Neural cell (in vitro differentiated cells): ENCODE measurements around the gene POLE4. TPM values are rescaled to one million over a fixed set of nuclear protein-coding genes. Genes with fewer than 3 reads are reported as not detected.

ENCODE experiments used
- H2AFZ ChIP-seq: fragments of 200-600, 300-800 bp; sonication (generic), shearing (Covaris generic); 2 replicates; pipeline ENCODE4 v1.6.0; 2014; ENCODE audit warnings: low read depth, mild to moderate bottlenecking, antibody characterized with exemption, low read length, moderate library complexity
- H3F3A ChIP-seq: fragments of 200-600 bp; shearing (Covaris generic); 2 replicates; pipeline ENCODE4 v1.6.1; 2016; ENCODE audit warnings: mild to moderate bottlenecking, moderate library complexity, mixed read lengths, antibody characterized with exemption, low read length; ENCODE audit not compliant: insufficient read depth, poor library complexity, severe bottlenecking
- H3K27ac ChIP-seq: fragments of 200-600, 300-800 bp; sonication (generic), shearing (Covaris generic); 2 replicates; pipeline ENCODE4 v1.5.1; 2014; ENCODE audit warnings: mild to moderate bottlenecking, low read length, moderate library complexity
- H3K27me3 ChIP-seq: fragments of 300-800, 200-600 bp; sonication (generic), shearing (Covaris generic); 2 replicates; pipeline ENCODE4 v1.6.0; 2014; ENCODE audit warnings: mild to moderate bottlenecking, low read depth, low read length, moderate library complexity; ENCODE audit not compliant: insufficient read depth
- H3K36me3 ChIP-seq: fragments of 300-800, 200-600 bp; sonication (generic), shearing (Covaris generic); 2 replicates; pipeline ENCODE4 v1.5.1; 2014; ENCODE audit warnings: mild to moderate bottlenecking, antibody characterized with exemption, low read length, moderate library complexity; ENCODE audit not compliant: insufficient read depth
- H3K4me2 ChIP-seq: fragments of 300-800, 200-600 bp; sonication (generic), shearing (Covaris generic); 2 replicates; pipeline ENCODE4 v1.6.0; 2014; ENCODE audit warnings: mild to moderate bottlenecking, low read length
- H3K4me3 ChIP-seq: fragments of 300-800, 200-600 bp; sonication (generic), shearing (Covaris generic); 2 replicates; pipeline ENCODE4 v1.5.1; 2014; ENCODE audit warnings: mild to moderate bottlenecking, low read length, moderate library complexity
- H3K79me2 ChIP-seq: fragments of 200-600 bp; shearing (Covaris generic); replicated peaks from 2 replicates; pipeline ENCODE4 v1.6.0; 2014; ENCODE audit warnings: mild to moderate bottlenecking, low read length, moderate library complexity; ENCODE audit not compliant: insufficient read depth
- H3K9ac ChIP-seq: fragments of 300-800, 200-600 bp; sonication (generic), shearing (Covaris generic); 2 replicates; pipeline ENCODE4 v1.6.1; 2016; ENCODE audit warnings: mild to moderate bottlenecking, low read length, mixed read lengths
- H3K9me2 ChIP-seq: fragments of 200-600 bp; shearing (Covaris generic); 2 replicates; pipeline ENCODE4 v1.6.1; 2016; ENCODE audit warnings: mild to moderate bottlenecking, low read length, mixed read lengths; ENCODE audit not compliant: insufficient read depth
- H3K9me3 ChIP-seq: fragments of 200-600, 300-800 bp; sonication (generic), shearing (Covaris generic); 2 replicates; pipeline ENCODE4 v1.6.1; 2016; ENCODE audit warnings: mild to moderate bottlenecking, mixed run types, low read length, moderate library complexity, mixed read lengths
- H4K20me1 ChIP-seq: fragments of 200-600 bp; shearing (Covaris generic); 2 replicates; pipeline ENCODE4 v1.6.1; 2016; ENCODE audit warnings: mild to moderate bottlenecking, mixed run types; ENCODE audit not compliant: insufficient read depth
- CTCF ChIP-seq: fragments of 450-650 bp; IDR thresholded peaks from 2 replicates; pipeline ENCODE4 v1.5.1; 2014; ENCODE audit warnings: antibody characterized with exemption, mild to moderate bottlenecking, moderate library complexity; ENCODE audit not compliant: poor library complexity, severe bottlenecking
- EP300 ChIP-seq: fragments of 450-650 bp; conservative IDR thresholded peaks from 2 replicates; pipeline ENCODE4 v1.6.1; 2014; ENCODE audit warnings: antibody characterized with exemption, mild to moderate bottlenecking, moderate library complexity; ENCODE audit not compliant: poor library complexity, severe bottlenecking
- EZH2 ChIP-seq: fragments of 200-600, 300-800 bp; shearing (Covaris generic), sonication (generic); IDR thresholded peaks from 2 replicates; pipeline ENCODE4 v1.6.1; 2014; ENCODE audit warnings: antibody characterized with exemption, low read length, borderline replicate concordance, mild to moderate bottlenecking; ENCODE audit not compliant: insufficient read depth, poor library complexity, severe bottlenecking
- MXI1 ChIP-seq: fragments of 450-650 bp; conservative IDR thresholded peaks from 2 replicates; pipeline ENCODE4 v1.6.1; 2014; ENCODE audit warnings: antibody characterized with exemption, mild to moderate bottlenecking; ENCODE audit not compliant: poor library complexity, severe bottlenecking
- POLR2AphosphoS5 ChIP-seq: IDR thresholded peaks from 2 replicates; pipeline ENCODE4 v1.6.1; 2012
- RAD21 ChIP-seq: fragments of 450-650 bp; conservative IDR thresholded peaks from 2 replicates; pipeline ENCODE4 v1.6.1; 2014; ENCODE audit warnings: antibody characterized with exemption, mild to moderate bottlenecking, moderate library complexity
- REST ChIP-seq: IDR thresholded peaks from 2 replicates; pipeline ENCODE4 v1.6.1; 2012; ENCODE audit warnings: borderline replicate concordance
- SMC3 ChIP-seq: fragments of 450-650 bp; conservative IDR thresholded peaks from 2 replicates; pipeline ENCODE4 v1.6.1; 2014; ENCODE audit warnings: antibody characterized with exemption, mild to moderate bottlenecking, moderate library complexity; ENCODE audit not compliant: poor library complexity
- TAF1 ChIP-seq: IDR thresholded peaks from 2 replicates; pipeline ENCODE4 v1.6.1; 2012; ENCODE audit warnings: low read depth
- polyA plus RNA-seq: library from polyadenylated mRNA; depleted of rRNA; stranded (reverse); fragments of >200 nt; gene quantifications from 2 replicates; pipeline ENCODE4 v1.2.3, GENCODE V29; 2014

Gene POLE4
- polyA plus RNA-seq, 1 donor from 2014 or later = 35.9 TPM

GRCh38 chr2:74947703-74948102 lies 10.7 kb upstream of the POLE4 start:
- Histone ChIP-seq H4K20me1 (no peaks in the 10 kb centered on the region), H3K27me3 (no peaks in the 10 kb centered on the region), H3K4me2 (no peak overlapping the region), H3K36me3 (no peaks in the 10 kb centered on the region), H3K79me2 (no peaks in the 10 kb centered on the region), H3K4me3 (no peak overlapping the region), H3K9ac (no peak overlapping the region), H3F3A (no peaks in the 10 kb centered on the region), H3K9me3 (no peaks in the 10 kb centered on the region), H3K27ac (no peak overlapping the region), H2AFZ (no peak overlapping the region), H3K9me2 (no peaks in the 10 kb centered on the region)
- no peak for TF ChIP-seq SMC3
- no peak for TF ChIP-seq RAD21
- TF ChIP-seq CTCF = no peak
- no peak for TF ChIP-seq EP300
- no peak for TF ChIP-seq MXI1
- no peak for TF ChIP-seq REST
- TF ChIP-seq POLR2AphosphoS5 = no peak
- no peak for TF ChIP-seq TAF1
- no peak for TF ChIP-seq EZH2

GRCh38 chr2:74948779-74949178 lies 9.7 kb upstream of the POLE4 start:
- H3K27ac ChIP-seq = no peak overlapping the region
- H3K9me2 ChIP-seq = no peaks in the 10 kb centered on the region
- no peaks in the 10 kb centered on the region for H3K9me3 ChIP-seq
- TF ChIP-seq EP300 (no peak), RAD21 (no peak), CTCF (no peak), MXI1 (no peak), REST (no peak), SMC3 (no peak), POLR2AphosphoS5 (no peak), TAF1 (no peak), EZH2 (no peak)
- H3K36me3 ChIP-seq = no peaks in the 10 kb centered on the region
- no peak overlapping the region for H3K9ac ChIP-seq
- no peaks in the 10 kb centered on the region for H4K20me1 ChIP-seq
- no peaks in the 10 kb centered on the region for H3F3A ChIP-seq
- H3K4me3 ChIP-seq = no peak overlapping the region
- no peak overlapping the region for H3K4me2 ChIP-seq
- H2AFZ ChIP-seq = no peak overlapping the region
- H3K79me2 ChIP-seq = no peaks in the 10 kb centered on the region
- no peaks in the 10 kb centered on the region for H3K27me3 ChIP-seq
